HCT116 (cell line): Measurements from ENCODE around the gene FCHSD2. TPM values are rescaled to one million over a fixed set of nuclear protein-coding genes. Genes with fewer than 3 reads are reported as not detected.

Experiments used
- ATAC-seq: fragments of 200-7000 bp; cut with Tn5 transposase; 2 replicates; pipeline ENCODE4 v1.9.1; 2020; ENCODE audit warnings: mild to moderate bottlenecking, moderate library complexity
- BruUV-seq: library from RNA; stranded (reverse); fragments of 400-500 nt; replicated peaks from 2 replicates; lab custom pipeline; 2021; lab: Mats Ljungman, UMichigan
- CTCF ChIA-PET: fragments of 300-600 bp; sonication (Branson Sonifier 250); formaldehyde crosslinking; loops from one replicate; lab custom pipeline; 2021; ENCODE audit warnings: antibody characterized with exemption; lab: Charles Lee
- POLR2A ChIA-PET: fragments of 300-600, 350-600 bp; sonication (Branson Sonifier 250); formaldehyde crosslinking; loops from one replicate; lab custom pipeline; 2021; ENCODE audit warnings: antibody characterized with exemption; lab: Charles Lee
- RAD21 ChIA-PET, 2 experiments: fragments of 300-600 bp; sonication (Branson Sonifier 250); formaldehyde crosslinking; loops; one replicate each; lab custom pipeline; 2023; ENCODE audit warnings: low total read pairs in 2 of 2; ENCODE audit not compliant: uncharacterized antibody in 2 of 2, unreplicated experiment in 2 of 2, low non-redundant PET in 1 of 2; lab: Charles Lee
- DNase-seq: peaks from one replicate; pipeline ENCODE4 v3.0.0-alpha.2; 2010; ENCODE audit warnings: low read depth, low spot score
- H2AFZ ChIP-seq: fragments of 200-600 bp; shearing (Covaris generic), sonication (generic); 2 replicates; pipeline ENCODE4 v1.6.1; 2017; ENCODE audit warnings: low read depth, mixed run types, mixed read lengths, antibody characterized with exemption, low read length; ENCODE audit not compliant: poor library complexity, severe bottlenecking
- H3K27ac ChIP-seq: 2 replicates; pipeline ENCODE4 v1.5.1; 2012; ENCODE audit warnings: low read depth, low read length
- H3K27me3 ChIP-seq: fragments of 200-600 bp; sonication (generic); 2 replicates; pipeline ENCODE4 v1.6.1; 2016; ENCODE audit warnings: mixed run types, low read length, mixed read lengths; ENCODE audit not compliant: insufficient read depth
- H3K36me3 ChIP-seq, 2 experiments: fragments of 200-500 bp in 1 of 2; fragments of 200-600 bp in 1 of 2; sonication (Bioruptor generic) in 1 of 2; sonication (generic) in 1 of 2; 2 replicates each; pipeline versions ENCODE4 v1.5.1 to v1.6.1; 2014 to 2016; ENCODE audit warnings: low read length in 2 of 2, inconsistent platforms in 1 of 2, mixed read lengths in 1 of 2, mixed run types in 1 of 2; ENCODE audit not compliant: insufficient read depth in 2 of 2, control insufficient read depth in 1 of 2
- H3K4me1 ChIP-seq, 2 experiments: fragments of 200-600 bp in 1 of 2; sonication (generic) in 1 of 2; 2 replicates each; pipeline versions ENCODE4 v1.5.1 to v1.6.1; 2012 to 2017; ENCODE audit warnings: low read length in 2 of 2, inconsistent platforms in 1 of 2, mild to moderate bottlenecking in 1 of 2, mixed read lengths in 1 of 2, mixed run types in 1 of 2, moderate library complexity in 1 of 2; ENCODE audit not compliant: insufficient read depth in 2 of 2, control insufficient read depth in 1 of 2
- H3K4me2 ChIP-seq: fragments of 200-600 bp; sonication (generic); 2 replicates; pipeline ENCODE4 v1.6.1; 2017; ENCODE audit warnings: mixed run types, low read length, mixed read lengths
- H3K4me3 ChIP-seq, 2 experiments: fragments of 200-600 bp in 1 of 2; sonication (generic) in 1 of 2; replicated peaks in 1 of 2; 2 replicates each; pipeline ENCODE4 v1.5.1; 2011 to 2016; ENCODE audit warnings: low read length in 2 of 2, control low read depth in 1 of 2, low read depth in 1 of 2, mild to moderate bottlenecking in 1 of 2, mixed read lengths in 1 of 2, mixed run types in 1 of 2
- H3K79me2 ChIP-seq: fragments of 200-600 bp; sonication (generic); 2 replicates; pipeline ENCODE4 v1.6.1; 2017; ENCODE audit warnings: mild to moderate bottlenecking, mixed run types, low read length, moderate library complexity, mixed read lengths; ENCODE audit not compliant: insufficient read depth
- H3K9ac ChIP-seq: fragments of 200-600 bp; sonication (generic); 2 replicates; pipeline ENCODE4 v1.6.1; 2016; ENCODE audit warnings: low read length, mixed read lengths
- H3K9me2 ChIP-seq: fragments of 200-600 bp; sonication (generic), shearing (Covaris generic); 2 replicates; pipeline ENCODE4 v1.6.1; 2017; ENCODE audit warnings: mixed run types, mild to moderate bottlenecking, moderate library complexity; ENCODE audit not compliant: insufficient read depth
- H3K9me3 ChIP-seq, 2 experiments: fragments of 200-500 bp in 1 of 2; fragments of 200-600 bp in 1 of 2; sonication (Bioruptor generic) in 1 of 2; sonication (generic) in 1 of 2; 2 replicates each; pipeline ENCODE4 v1.6.1; 2014 to 2017; ENCODE audit warnings: low read length in 2 of 2, mixed read lengths in 2 of 2, inconsistent platforms in 1 of 2, low read depth in 1 of 2, mild to moderate bottlenecking in 1 of 2, mixed run types in 1 of 2, moderate library complexity in 1 of 2; ENCODE audit not compliant: control insufficient read depth in 1 of 2, insufficient read depth in 1 of 2
- H4K20me1 ChIP-seq: fragments of 200-600 bp; sonication (generic), shearing (Covaris generic); 2 replicates; pipeline ENCODE4 v1.6.1; 2017; ENCODE audit warnings: mixed run types, mild to moderate bottlenecking, moderate library complexity; ENCODE audit not compliant: insufficient read depth
- CBX3 ChIP-seq: IDR thresholded peaks from 2 replicates; pipeline ENCODE4 v1.6.1; 2012; ENCODE audit warnings: low read depth
- CEBPB ChIP-seq: IDR thresholded peaks from 2 replicates; pipeline ENCODE4 v1.6.1; 2012; ENCODE audit warnings: low read depth
- EGR1 ChIP-seq: IDR thresholded peaks from 2 replicates; pipeline ENCODE4 v1.6.1; 2012; ENCODE audit warnings: low read depth
- ELF1 ChIP-seq: IDR thresholded peaks from 2 replicates; pipeline ENCODE4 v1.6.1; 2012; ENCODE audit warnings: low read depth, borderline replicate concordance
- EZH2phosphoT487 ChIP-seq: fragments of 200-600 bp; IDR thresholded peaks from 2 replicates; pipeline ENCODE4 v1.6.1; 2018; ENCODE audit warnings: antibody characterized with exemption, borderline replicate concordance
- FOSL1 ChIP-seq: IDR thresholded peaks from 2 replicates; pipeline ENCODE4 v1.6.1; 2012; ENCODE audit warnings: low read depth
- POLR2A ChIP-seq: IDR thresholded peaks from 2 replicates; pipeline ENCODE4 v1.7.0; 2011; ENCODE audit warnings: borderline replicate concordance; ENCODE audit not compliant: insufficient read depth, insufficient read length; ENCODE audit errors: extremely low read depth
- POLR2AphosphoS5 ChIP-seq: IDR thresholded peaks from 2 replicates; pipeline ENCODE4 v1.6.1; 2011; ENCODE audit warnings: mild to moderate bottlenecking, low read depth, low read length, moderate library complexity
- RAD21 ChIP-seq: IDR thresholded peaks from 2 replicates; pipeline ENCODE4 v1.6.1; 2012; ENCODE audit warnings: low read depth, mild to moderate bottlenecking
- SIN3A ChIP-seq: IDR thresholded peaks from 2 replicates; pipeline ENCODE4 v1.6.1; 2012; ENCODE audit warnings: low read depth
- SP1 ChIP-seq: IDR thresholded peaks from 2 replicates; pipeline ENCODE4 v1.6.1; 2012; ENCODE audit warnings: low read depth
- ZNF274 ChIP-seq: fragments of 200-500 bp; sonication (Bioruptor generic); IDR thresholded peaks from 2 replicates; pipeline ENCODE4 v1.6.1; 2014; ENCODE audit warnings: mild to moderate bottlenecking, low read depth, low read length, inconsistent platforms
- intact Hi-C: fragments of 100-400 bp; cut with micrococcal nuclease; formaldehyde crosslinking; loops from 2 replicates; pipeline ENCODE4 v1.10.0; 2022
- total RNA-seq: library from RNA; stranded (reverse); gene quantifications from one replicate; pipeline ENCODE4 v1.2.1, GENCODE V29; 2021; ENCODE audit not compliant: unreplicated experiment
- TF ChIP-seq, protein P1 (sequence below): IDR thresholded peaks from 2 replicates; pipeline ENCODE4 v1.6.1; 2012; ENCODE audit warnings: low read depth
- TF ChIP-seq, protein P2 (sequence below): IDR thresholded peaks from 2 replicates; pipeline ENCODE4 v1.6.1; 2012

The FCHSD2 gene
- total RNA-seq, 1 experiment from 2014 or later: 15.0 TPM

DNA sequence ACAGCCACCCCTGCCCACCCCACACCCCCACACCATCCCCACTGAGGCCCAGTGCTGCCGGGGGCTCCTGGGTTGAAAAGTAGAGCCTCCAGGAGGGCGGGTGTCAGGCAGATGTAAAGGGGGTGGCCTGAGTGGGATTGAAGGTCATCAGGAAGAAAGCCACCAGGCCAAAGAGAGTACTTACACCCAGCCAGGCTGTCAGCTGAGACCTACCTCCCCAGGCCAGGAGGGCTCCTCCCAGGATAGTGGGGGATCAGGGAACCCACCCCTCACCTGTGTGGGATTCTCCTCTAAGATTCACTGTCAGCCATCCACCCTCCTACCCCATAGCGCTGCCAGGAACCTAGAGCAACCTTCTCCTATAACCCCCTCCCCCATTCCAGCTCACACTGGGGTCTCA is 17.2 kb upstream of the FCHSD2 start:
- CTCF ChIA-PET: no interaction called here
- Histone ChIP-seq H3K4me2 (no peak overlapping the region), H3K9me3 (no peaks in the 10 kb centered on the region), H2AFZ (no peak overlapping the region), H3K27ac (no peak overlapping the region), H3K4me1 (peaks cover 0 to 5% of the 10 kb centered on the region in 2 experiments; a peak in 1 of 4 replicates), H3K9ac (no peak overlapping the region), H3K4me3 (no peak overlapping the region), H3K27me3 (no peaks in the 10 kb centered on the region), H3K36me3 (no peaks in the 10 kb centered on the region), H4K20me1 (no peaks in the 10 kb centered on the region), H3K79me2 (no peaks in the 10 kb centered on the region), H3K9me2 (no peaks in the 10 kb centered on the region)
- BruUV-seq: no TSS peak
- TF ChIP-seq POLR2A: no peak
- TF ChIP-seq FOSL1: no peak
- TF ChIP-seq ELF1: no peak
- no peak for TF ChIP-seq CEBPB
- intact Hi-C loops: no loop called here
- DNase-seq (no peak), ATAC-seq (no peak)
- RAD21 ChIA-PET: no interaction called here
- POLR2A ChIA-PET: no interaction called here

DNA sequence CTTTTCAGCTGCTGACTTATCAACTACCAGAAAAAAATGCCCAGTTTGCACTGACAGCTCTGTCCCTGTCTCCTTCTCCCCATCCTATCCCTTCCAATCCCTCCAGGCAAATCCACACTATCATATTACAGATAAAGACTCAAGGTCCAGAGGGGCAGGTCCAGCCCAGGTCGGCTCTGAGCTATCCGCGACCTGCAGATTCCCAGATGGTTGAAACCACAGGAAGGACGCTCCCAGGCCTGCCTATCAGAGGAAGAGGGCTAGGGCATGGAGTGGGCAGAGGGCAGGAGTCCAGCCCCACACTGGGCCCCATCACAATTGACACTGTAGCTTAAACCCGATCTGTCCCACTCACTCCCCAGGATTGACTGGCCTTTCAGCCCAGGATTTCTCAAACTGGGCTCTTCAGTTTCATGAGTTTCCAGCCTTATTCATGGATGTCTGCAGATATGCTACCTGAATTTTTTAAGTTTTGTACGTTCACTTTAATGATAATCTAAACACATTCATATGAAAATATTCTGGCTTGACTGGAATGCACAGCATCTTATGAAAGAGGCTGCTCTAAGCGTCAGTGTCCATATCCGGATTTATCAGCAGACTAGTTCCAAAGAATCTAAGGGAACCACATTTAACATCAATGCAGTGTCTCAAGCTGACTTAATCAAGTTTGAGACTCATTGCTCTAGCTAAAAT is 16.4 kb upstream of the FCHSD2 start:
- no peaks in the 10 kb centered on the region for H3K36me3 ChIP-seq
- POLR2A ChIA-PET: interaction anchor here (0.5 to 1.2 kb wide), 2 partner anchors 16 to 19 kb away, joined by 3 read pairs; partner anchors contain the start of gene FCHSD2
- no peak overlapping the region for H3K4me2 ChIP-seq
- intact Hi-C loops: no loop called here
- no peak overlapping the region for H3K27ac ChIP-seq
- H3K9me3 ChIP-seq: no peaks in the 10 kb centered on the region
- TF ChIP-seq SIN3A (no peak), SP1 (no peak), RAD21 (no peak), POLR2A (no peak), POLR2AphosphoS5 (no peak), ZNF274 (no peak), EZH2phosphoT487 (no peak), EGR1 (no peak), ELF1 (no peak), CBX3 (no peak)
- TF ChIP-seq, protein P1, sequence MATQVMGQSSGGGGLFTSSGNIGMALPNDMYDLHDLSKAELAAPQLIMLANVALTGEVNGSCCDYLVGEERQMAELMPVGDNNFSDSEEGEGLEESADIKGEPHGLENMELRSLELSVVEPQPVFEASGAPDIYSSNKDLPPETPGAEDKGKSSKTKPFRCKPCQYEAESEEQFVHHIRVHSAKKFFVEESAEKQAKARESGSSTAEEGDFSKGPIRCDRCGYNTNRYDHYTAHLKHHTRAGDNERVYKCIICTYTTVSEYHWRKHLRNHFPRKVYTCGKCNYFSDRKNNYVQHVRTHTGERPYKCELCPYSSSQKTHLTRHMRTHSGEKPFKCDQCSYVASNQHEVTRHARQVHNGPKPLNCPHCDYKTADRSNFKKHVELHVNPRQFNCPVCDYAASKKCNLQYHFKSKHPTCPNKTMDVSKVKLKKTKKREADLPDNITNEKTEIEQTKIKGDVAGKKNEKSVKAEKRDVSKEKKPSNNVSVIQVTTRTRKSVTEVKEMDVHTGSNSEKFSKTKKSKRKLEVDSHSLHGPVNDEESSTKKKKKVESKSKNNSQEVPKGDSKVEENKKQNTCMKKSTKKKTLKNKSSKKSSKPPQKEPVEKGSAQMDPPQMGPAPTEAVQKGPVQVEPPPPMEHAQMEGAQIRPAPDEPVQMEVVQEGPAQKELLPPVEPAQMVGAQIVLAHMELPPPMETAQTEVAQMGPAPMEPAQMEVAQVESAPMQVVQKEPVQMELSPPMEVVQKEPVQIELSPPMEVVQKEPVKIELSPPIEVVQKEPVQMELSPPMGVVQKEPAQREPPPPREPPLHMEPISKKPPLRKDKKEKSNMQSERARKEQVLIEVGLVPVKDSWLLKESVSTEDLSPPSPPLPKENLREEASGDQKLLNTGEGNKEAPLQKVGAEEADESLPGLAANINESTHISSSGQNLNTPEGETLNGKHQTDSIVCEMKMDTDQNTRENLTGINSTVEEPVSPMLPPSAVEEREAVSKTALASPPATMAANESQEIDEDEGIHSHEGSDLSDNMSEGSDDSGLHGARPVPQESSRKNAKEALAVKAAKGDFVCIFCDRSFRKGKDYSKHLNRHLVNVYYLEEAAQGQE: no peak
- TF ChIP-seq, protein P2, sequence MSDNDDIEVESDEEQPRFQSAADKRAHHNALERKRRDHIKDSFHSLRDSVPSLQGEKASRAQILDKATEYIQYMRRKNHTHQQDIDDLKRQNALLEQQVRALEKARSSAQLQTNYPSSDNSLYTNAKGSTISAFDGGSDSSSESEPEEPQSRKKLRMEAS: no peak
- H4K20me1 ChIP-seq: no peaks in the 10 kb centered on the region
- no peak overlapping the region for H2AFZ ChIP-seq
- DNase-seq (no peak), ATAC-seq (no peak)
- no peaks in the 10 kb centered on the region for H3K9me2 ChIP-seq
- H3K4me1 ChIP-seq: peaks cover 0 to 5% of the 10 kb centered on the region in 2 experiments; a peak in 1 of 4 replicates
- H3K4me3 ChIP-seq: no peak overlapping the region
- H3K27me3 ChIP-seq: no peaks in the 10 kb centered on the region
- no peaks in the 10 kb centered on the region for H3K79me2 ChIP-seq
- CTCF ChIA-PET: interaction anchor here (2.5 kb wide), 1 partner anchor 16 kb away, joined by 10 read pairs; the partner anchor contains the start of gene FCHSD2
- no TSS peak for BruUV-seq
- H3K9ac ChIP-seq: no peak overlapping the region
- RAD21 ChIA-PET: no interaction called here
